Osteocyte (in vitro differentiated cells): ENCODE data around the gene CYTH3. TPM values are rescaled to one million over a fixed set of nuclear protein-coding genes. Genes with fewer than 3 reads are reported as not detected.
A peak's percentile ranks its signal among the peaks of the same experiment; 100 is the strongest.
"Not testable (repeated sequence)": the region's sequence is repeated elsewhere in the genome, so short reads cannot be mapped to it uniquely, and the experiment has no call there.

Experiments
- DNase-seq: peaks from one replicate; pipeline ENCODE4 v3.0.0; 2021; ENCODE audit warnings: mixed read lengths; ENCODE audit not compliant: unreplicated experiment; ENCODE audit errors: extremely low spot score
- H3K27ac Mint-ChIP-seq: one replicate; pipeline ENCODE4 v1.8.0; 2021; ENCODE audit warnings: mild to moderate bottlenecking, mixed read lengths; ENCODE audit not compliant: unreplicated experiment
- H3K27me3 Mint-ChIP-seq: one replicate; pipeline ENCODE4 v1.8.0; 2021; ENCODE audit warnings: mixed read lengths; ENCODE audit not compliant: unreplicated experiment
- H3K36me3 Mint-ChIP-seq: one replicate; pipeline ENCODE4 v1.8.0; 2021; ENCODE audit warnings: mixed read lengths; ENCODE audit not compliant: unreplicated experiment
- H3K4me1 Mint-ChIP-seq: one replicate; pipeline ENCODE4 v1.8.0; 2021; ENCODE audit warnings: mixed read lengths; ENCODE audit not compliant: unreplicated experiment
- H3K4me3 Mint-ChIP-seq: one replicate; pipeline ENCODE4 v1.8.0; 2021; ENCODE audit warnings: mild to moderate bottlenecking, moderate library complexity, mixed read lengths; ENCODE audit not compliant: unreplicated experiment
- H3K9me3 Mint-ChIP-seq: one replicate; pipeline ENCODE4 v1.8.0; 2021; ENCODE audit warnings: mixed read lengths; ENCODE audit not compliant: unreplicated experiment
- total RNA-seq: library from RNA; stranded (reverse); gene quantifications from 2 replicates; pipeline ENCODE4 v1.2.1, GENCODE V29; 2021
- TF ChIP-seq, protein P1 (sequence below): fragments of 200-600 bp; sonication (generic); IDR thresholded peaks from 2 replicates; pipeline ENCODE4 v1.5.0; 2021; ENCODE audit warnings: antibody characterized with exemption, mild to moderate bottlenecking, moderate library complexity

The CYTH3 gene
- total RNA-seq, 1 donor from 2014 or later: 63.9 TPM

GRCh38 chr7:6232534-6232933, 39.9 kb downstream of the CYTH3 start:
- H3K36me3 Mint-ChIP-seq: no peaks in the 10 kb centered on the region
- no peaks in the 10 kb centered on the region for H3K27me3 Mint-ChIP-seq
- H3K27ac Mint-ChIP-seq: no peak overlapping the region
- TF ChIP-seq, protein P1, sequence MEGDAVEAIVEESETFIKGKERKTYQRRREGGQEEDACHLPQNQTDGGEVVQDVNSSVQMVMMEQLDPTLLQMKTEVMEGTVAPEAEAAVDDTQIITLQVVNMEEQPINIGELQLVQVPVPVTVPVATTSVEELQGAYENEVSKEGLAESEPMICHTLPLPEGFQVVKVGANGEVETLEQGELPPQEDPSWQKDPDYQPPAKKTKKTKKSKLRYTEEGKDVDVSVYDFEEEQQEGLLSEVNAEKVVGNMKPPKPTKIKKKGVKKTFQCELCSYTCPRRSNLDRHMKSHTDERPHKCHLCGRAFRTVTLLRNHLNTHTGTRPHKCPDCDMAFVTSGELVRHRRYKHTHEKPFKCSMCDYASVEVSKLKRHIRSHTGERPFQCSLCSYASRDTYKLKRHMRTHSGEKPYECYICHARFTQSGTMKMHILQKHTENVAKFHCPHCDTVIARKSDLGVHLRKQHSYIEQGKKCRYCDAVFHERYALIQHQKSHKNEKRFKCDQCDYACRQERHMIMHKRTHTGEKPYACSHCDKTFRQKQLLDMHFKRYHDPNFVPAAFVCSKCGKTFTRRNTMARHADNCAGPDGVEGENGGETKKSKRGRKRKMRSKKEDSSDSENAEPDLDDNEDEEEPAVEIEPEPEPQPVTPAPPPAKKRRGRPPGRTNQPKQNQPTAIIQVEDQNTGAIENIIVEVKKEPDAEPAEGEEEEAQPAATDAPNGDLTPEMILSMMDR: no peak
- peaks cover 70% of the 10 kb centered on the region for H3K4me1 Mint-ChIP-seq
- H3K4me3 Mint-ChIP-seq: no peak overlapping the region
- H3K9me3 Mint-ChIP-seq: no peaks in the 10 kb centered on the region
- no peak for DNase-seq

DNA sequence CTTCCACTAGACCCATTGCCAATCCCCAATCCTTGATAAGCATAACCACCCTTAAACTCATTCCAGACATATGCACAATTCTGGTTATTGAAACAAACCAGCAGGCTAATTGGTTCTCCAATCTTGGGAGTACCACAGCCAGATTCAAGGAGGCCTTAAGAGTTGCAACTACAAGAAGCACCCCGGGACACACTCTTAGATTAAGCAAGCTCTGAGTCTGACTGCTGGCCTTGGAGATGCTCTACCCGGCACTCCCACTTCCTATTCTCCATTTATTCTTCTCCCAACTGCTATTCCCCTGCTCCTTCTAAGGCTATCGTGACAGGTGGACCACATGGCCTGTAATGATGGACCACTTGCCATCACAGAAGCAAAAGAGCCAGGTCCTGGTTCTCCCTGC, 40.3 kb downstream of the CYTH3 start:
- Mint-ChIP-seq H3K27me3 (no peaks in the 10 kb centered on the region), H3K4me1 (peaks cover 73% of the 10 kb centered on the region), H3K9me3 (no peaks in the 10 kb centered on the region), H3K36me3 (no peaks in the 10 kb centered on the region), H3K4me3 (no peak overlapping the region), H3K27ac (no peak overlapping the region)
- TF ChIP-seq, protein P1: no peak
- no peak for DNase-seq

GRCh38 chr7:6231184-6231583, 41.2 kb downstream of the CYTH3 start:
- peak overlapping the region; percentile 6 for H3K4me3 Mint-ChIP-seq
- H3K9me3 Mint-ChIP-seq: no peaks in the 10 kb centered on the region
- H3K4me1 Mint-ChIP-seq: peaks cover 79% of the 10 kb centered on the region
- TF ChIP-seq, protein P1: no peak
- H3K36me3 Mint-ChIP-seq: no peaks in the 10 kb centered on the region
- no peak for DNase-seq
- no peaks in the 10 kb centered on the region for H3K27me3 Mint-ChIP-seq
- peak overlapping the region; percentile 81 for H3K27ac Mint-ChIP-seq

DNA sequence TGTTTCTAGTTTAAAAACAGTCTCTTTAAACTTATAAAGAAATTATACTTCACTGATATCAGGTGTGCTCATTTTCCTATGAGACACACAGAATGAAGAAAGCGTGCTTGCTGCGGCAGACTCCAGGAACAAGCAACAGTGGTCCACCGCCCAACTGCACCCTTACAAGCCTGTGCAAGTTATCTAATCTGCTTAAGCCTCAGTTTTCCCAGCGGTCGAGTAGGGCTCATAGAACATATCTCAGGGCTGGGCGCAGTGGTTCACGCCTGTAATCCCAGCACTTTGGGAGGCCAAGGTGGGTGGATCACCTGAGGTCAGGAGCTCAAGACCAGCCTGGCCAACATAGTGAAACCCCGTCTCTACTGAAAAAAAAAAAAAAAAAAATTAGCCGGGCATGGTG, 43.1 kb downstream of the CYTH3 start:
- not testable (repeated sequence) for H3K4me3 Mint-ChIP-seq

DNA sequence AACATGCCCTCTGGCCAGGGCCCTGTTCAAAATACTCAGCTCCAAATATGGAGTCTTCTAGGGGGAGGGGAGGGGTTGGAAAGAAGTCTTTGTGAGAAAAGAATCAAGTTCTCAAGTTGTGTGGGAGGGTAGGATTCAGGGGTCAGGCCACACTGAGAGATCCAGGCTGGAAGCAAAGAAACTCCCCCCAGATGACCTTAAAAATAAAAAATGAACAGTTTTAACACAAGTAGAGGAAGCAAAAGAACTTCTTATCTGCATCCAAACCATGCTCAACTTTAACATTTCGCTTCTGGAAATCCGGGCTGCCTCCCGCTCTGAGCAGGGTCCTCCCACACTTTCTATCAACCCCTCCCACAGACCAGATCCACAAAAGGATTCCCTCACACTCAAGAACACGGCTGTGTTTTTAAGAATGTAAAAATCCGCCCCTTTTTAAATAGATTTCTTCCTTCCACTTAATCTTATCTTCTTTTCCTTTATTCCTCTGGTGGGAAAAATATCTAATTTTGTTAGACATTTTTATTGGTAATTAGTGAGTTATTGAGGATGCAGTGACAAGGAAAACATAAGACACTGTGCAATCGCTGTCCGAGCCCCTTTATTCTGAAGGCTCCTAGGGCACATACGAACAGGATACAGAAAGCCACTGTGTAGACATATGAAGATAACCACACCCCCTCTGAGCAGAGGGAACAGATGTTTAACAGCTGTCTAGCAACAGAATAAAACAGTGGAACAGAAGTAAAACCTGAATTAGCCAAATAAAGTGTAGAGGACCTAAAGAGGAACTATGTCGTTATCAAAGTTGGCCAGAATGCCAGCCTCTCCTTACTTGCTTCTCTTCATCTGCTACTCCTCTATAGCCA, 43.8 kb downstream of the CYTH3 start:
- Mint-ChIP-seq H3K27ac (peak overlapping the region; percentile 93), H3K4me1 (peaks cover 78% of the 10 kb centered on the region), H3K4me3 (peak overlapping the region; percentile 57), H3K36me3 (no peaks in the 10 kb centered on the region), H3K27me3 (no peaks in the 10 kb centered on the region), H3K9me3 (no peaks in the 10 kb centered on the region)
- DNase-seq: no peak
- TF ChIP-seq, protein P1: no peak

More for the DNA sequence above, 43.1 kb downstream of the CYTH3 start:
- Mint-ChIP-seq H3K4me1 (peaks cover 77% of the 10 kb centered on the region), H3K27ac (peak overlapping the region; percentile 93)
- not testable (repeated sequence) for DNase-seq, H3K36me3 Mint-ChIP-seq, H3K27me3 Mint-ChIP-seq, H3K9me3 Mint-ChIP-seq
